Adrenal gland (tissue), 5 donors: ENCODE data around the gene TMEM114.

ENCODE experiments used
- CTCF ChIP-seq, 6 experiments: fragments of 450-650 bp in 4 of 6; fragments of 200-600 bp in 2 of 6; sonication (generic) in 1 of 6; IDR thresholded peaks; 1 replicate in 5 of 6; 2 replicates in 1 of 6; pipeline versions ENCODE4 v1.5.1 to v1.8.0; 2016 to 2021; ENCODE audit warnings: antibody characterized with exemption in 6 of 6, mild to moderate bottlenecking in 2 of 6, moderate library complexity in 1 of 6
- POLR2A ChIP-seq, 2 donors: fragments of 450-650 bp; IDR thresholded peaks; one replicate each; pipeline ENCODE4 v1.6.1; 2017; ENCODE audit warnings: antibody characterized with exemption in 2 of 2, mild to moderate bottlenecking in 2 of 2, moderate library complexity in 1 of 2
- donor health status: DM: no; HTN: no; CAD: no.

- TF ChIP-seq CTCF (IDR thresholded peaks at IDR 0.05) (no peak), POLR2A (IDR thresholded peaks at IDR 0.05) (no peak)
Measured at GRCh38 chr16:8550728-8551387, 39.5 kb downstream of the TMEM114 start.
